NCI-H748 (cell line): ENCODE data around the gene SRGAP2B.
"Not testable (repeated sequence)": the region's sequence is repeated elsewhere in the genome, so short reads cannot be mapped to it uniquely, and the experiment has no call there.

Source experiments
- DNase-seq: peaks from one replicate; lab custom pipeline; 2025; ENCODE audit not compliant: unreplicated experiment; lab: John Stamatoyannopoulos, UW

The SRGAP2B gene

GRCh38 chr1:144961604-144962583, 133.2 kb downstream of the SRGAP2B start:
- not testable (repeated sequence) for DNase-seq

- DNase-seq: not testable (repeated sequence)
Observed at GRCh38 chr1:144960929-144961488, 134.1 kb downstream of the SRGAP2B start.

- DNase-seq: not testable (repeated sequence)
Observed at GRCh38 chr1:144948390-144948789, 146.7 kb downstream of the SRGAP2B start.

- DNase-seq: not testable (repeated sequence)
Observed at GRCh38 chr1:144947495-144947894, 147.6 kb downstream of the SRGAP2B start.

- DNase-seq: not testable (repeated sequence)
Observed at GRCh38 chr1:144946525-144947480, 148.3 kb downstream of the SRGAP2B start.

GRCh38 chr1:144941710-144942109, 153.4 kb downstream of the SRGAP2B start:
- not testable (repeated sequence) for DNase-seq

- DNase-seq: not testable (repeated sequence)
Observed at GRCh38 chr1:144940054-144940453, 155.1 kb downstream of the SRGAP2B start.

- not testable (repeated sequence) for DNase-seq
Observed at GRCh38 chr1:144938627-144939026, 156.5 kb downstream of the SRGAP2B start.

- DNase-seq: not testable (repeated sequence)
Observed at GRCh38 chr1:144936186-144936732, 158.9 kb downstream of the SRGAP2B start.

- DNase-seq: not testable (repeated sequence)
Observed at GRCh38 chr1:144935310-144935709, 159.8 kb downstream of the SRGAP2B start.

GRCh38 chr1:144933014-144933413, 162.1 kb downstream of the SRGAP2B start:
- not testable (repeated sequence) for DNase-seq

GRCh38 chr1:144932153-144932552, 163.0 kb downstream of the SRGAP2B start:
- not testable (repeated sequence) for DNase-seq

GRCh38 chr1:144931553-144931952, 163.6 kb downstream of the SRGAP2B start:
- DNase-seq: not testable (repeated sequence)

GRCh38 chr1:144930085-144930777, 164.9 kb downstream of the SRGAP2B start:
- not testable (repeated sequence) for DNase-seq

GRCh38 chr1:144927292-144927691, 167.8 kb downstream of the SRGAP2B start:
- DNase-seq: not testable (repeated sequence)

- DNase-seq: not testable (repeated sequence)
Observed at GRCh38 chr1:144923640-144924039, 171.5 kb downstream of the SRGAP2B start.

- DNase-seq: not testable (repeated sequence)
Observed at GRCh38 chr1:144922785-144923184, 172.3 kb downstream of the SRGAP2B start.

- not testable (repeated sequence) for DNase-seq
Observed at GRCh38 chr1:144919106-144919505, 176.0 kb downstream of the SRGAP2B start.

- DNase-seq: not testable (repeated sequence)
Observed at GRCh38 chr1:144918027-144918603, 177.0 kb downstream of the SRGAP2B start.
